Muscle layer of colon (tissue), 2 donors: ENCODE results near the gene GSAP.

Experiments used
- H3K27ac ChIP-seq: one replicate; pipeline ENCODE4 v1.7.0; 2013; ENCODE audit warnings: low read depth, mild to moderate bottlenecking, low read length, moderate library complexity
- H3K27me3 ChIP-seq, 2 donors: one replicate each; pipeline ENCODE4 v1.7.0; 2013; ENCODE audit warnings: low read length in 2 of 2, mild to moderate bottlenecking in 2 of 2; ENCODE audit not compliant: insufficient read depth in 2 of 2, control insufficient read depth in 1 of 2
- H3K36me3 ChIP-seq: one replicate; pipeline ENCODE4 v1.7.0; 2013; ENCODE audit warnings: mild to moderate bottlenecking, low read length; ENCODE audit not compliant: insufficient read depth
- H3K4me1 ChIP-seq: one replicate; pipeline ENCODE4 v1.7.0; 2013; ENCODE audit warnings: mild to moderate bottlenecking, low read length; ENCODE audit not compliant: insufficient read depth
- H3K4me3 ChIP-seq, 2 donors: one replicate each; pipeline ENCODE4 v1.7.0; 2013; ENCODE audit warnings: low read length in 2 of 2, low read depth in 1 of 2, mild to moderate bottlenecking in 1 of 2, moderate library complexity in 1 of 2
- H3K9ac ChIP-seq: one replicate; pipeline ENCODE4 v1.7.0; 2013; ENCODE audit warnings: low read length
- H3K9me3 ChIP-seq: one replicate; pipeline ENCODE4 v1.7.0; 2013; ENCODE audit warnings: mild to moderate bottlenecking, low read length
- donor health status: abdominal sarcoma.
- donor health status: Adenocarcinoma of cecum.

The GSAP gene

DNA sequence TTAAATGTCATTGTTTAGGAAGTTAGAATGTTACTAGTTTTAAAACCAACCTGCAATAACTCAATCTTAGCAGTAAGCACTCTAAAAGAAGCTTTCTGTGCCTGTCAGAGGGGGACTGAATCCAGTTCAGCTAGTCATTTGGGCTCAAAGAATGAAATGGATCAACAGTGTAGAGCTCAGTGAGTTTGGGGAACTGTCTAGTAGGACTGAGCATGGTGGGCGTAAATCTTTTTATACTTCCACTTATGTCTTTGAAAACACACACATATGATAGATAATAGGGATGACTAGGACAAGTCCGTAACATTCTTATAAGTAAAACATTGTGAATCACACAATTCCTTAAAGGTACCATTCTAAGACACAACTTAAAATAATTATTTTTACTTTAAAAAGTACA, 11.5 kb downstream of the GSAP start:
- Histone ChIP-seq H3K27ac (no peak overlapping the region), H3K4me1 (no peaks in the 10 kb centered on the region), H3K9ac (no peak overlapping the region), H3K27me3 (no peaks in the 10 kb centered on the region), H3K4me3 (no peak overlapping the region), H3K9me3 (no peaks in the 10 kb centered on the region), H3K36me3 (no peaks in the 10 kb centered on the region)

DNA sequence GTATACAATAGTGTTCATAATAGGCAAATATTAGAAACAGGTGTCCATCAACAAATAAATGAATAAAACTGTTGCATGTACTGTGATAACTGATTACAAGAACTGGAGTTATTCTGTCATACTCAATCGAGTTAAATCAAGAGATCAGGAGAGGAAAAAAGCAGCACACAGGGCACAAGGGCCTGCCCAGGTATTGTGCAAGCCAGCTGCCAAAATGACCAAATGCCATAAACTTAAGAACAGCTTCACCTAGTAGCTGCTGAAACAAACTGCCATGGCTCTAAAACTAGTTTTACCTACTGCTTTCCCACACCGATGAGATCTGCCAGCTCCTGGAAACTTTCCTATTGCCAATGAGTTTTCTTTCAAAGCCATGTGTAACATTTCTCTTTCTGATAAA, 12.2 kb downstream of the GSAP start:
- Histone ChIP-seq H3K27ac (no peak overlapping the region), H3K9ac (no peak overlapping the region), H3K9me3 (no peaks in the 10 kb centered on the region), H3K27me3 (no peaks in the 10 kb centered on the region), H3K4me3 (no peak overlapping the region), H3K4me1 (no peaks in the 10 kb centered on the region), H3K36me3 (no peaks in the 10 kb centered on the region)

DNA sequence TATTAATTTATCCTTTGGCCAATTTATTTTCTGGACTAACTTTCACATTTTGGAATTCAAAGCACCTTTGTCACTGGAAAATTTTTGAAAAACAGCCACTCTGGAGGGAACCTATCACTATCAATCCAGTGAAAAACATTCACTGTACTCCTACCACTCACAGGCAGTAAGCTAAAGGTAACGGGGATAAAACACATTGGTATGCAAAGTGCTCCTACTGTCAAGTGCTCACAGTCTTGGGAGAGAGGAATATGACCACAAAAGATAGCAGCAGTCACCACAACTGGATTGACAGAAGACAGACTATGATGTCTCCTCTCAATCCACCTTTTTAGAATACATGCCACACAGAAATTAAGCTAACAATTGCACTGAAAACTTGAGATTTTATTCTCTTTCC, 13.3 kb downstream of the GSAP start:
- no peaks in the 10 kb centered on the region for H3K4me1 ChIP-seq

DNA sequence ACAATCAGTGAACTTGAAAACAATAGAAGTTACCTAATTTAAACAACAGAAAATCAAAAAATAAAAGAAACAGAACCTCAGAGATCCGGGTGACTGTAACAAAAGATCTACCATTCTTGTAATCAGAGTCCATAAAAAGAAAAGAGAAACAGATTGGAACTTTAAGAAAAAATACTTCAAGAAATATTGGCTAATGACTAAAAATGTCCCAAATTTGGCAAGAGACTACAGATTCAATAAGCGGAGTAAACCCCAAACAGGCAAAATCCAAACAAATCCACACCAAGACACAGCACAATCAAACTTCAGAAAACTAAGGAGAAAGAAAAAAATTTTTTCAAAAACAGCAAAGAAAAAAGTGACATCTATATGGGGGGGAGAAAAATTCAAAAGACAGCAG, 15.1 kb downstream of the GSAP start:
- Histone ChIP-seq H3K27ac (no peak overlapping the region), H3K9ac (no peak overlapping the region), H3K27me3 (no peaks in the 10 kb centered on the region), H3K9me3 (no peaks in the 10 kb centered on the region), H3K4me1 (no peaks in the 10 kb centered on the region), H3K36me3 (no peaks in the 10 kb centered on the region), H3K4me3 (no peak overlapping the region)

More for the DNA sequence above, 13.3 kb downstream of the GSAP start:
- no peak overlapping the region for H3K27ac ChIP-seq
- H3K27me3 ChIP-seq, result no peaks in the 10 kb centered on the region
- no peak overlapping the region for H3K9ac ChIP-seq
- no peak overlapping the region for H3K4me3 ChIP-seq
- no peaks in the 10 kb centered on the region for H3K36me3 ChIP-seq
- no peaks in the 10 kb centered on the region for H3K9me3 ChIP-seq

DNA sequence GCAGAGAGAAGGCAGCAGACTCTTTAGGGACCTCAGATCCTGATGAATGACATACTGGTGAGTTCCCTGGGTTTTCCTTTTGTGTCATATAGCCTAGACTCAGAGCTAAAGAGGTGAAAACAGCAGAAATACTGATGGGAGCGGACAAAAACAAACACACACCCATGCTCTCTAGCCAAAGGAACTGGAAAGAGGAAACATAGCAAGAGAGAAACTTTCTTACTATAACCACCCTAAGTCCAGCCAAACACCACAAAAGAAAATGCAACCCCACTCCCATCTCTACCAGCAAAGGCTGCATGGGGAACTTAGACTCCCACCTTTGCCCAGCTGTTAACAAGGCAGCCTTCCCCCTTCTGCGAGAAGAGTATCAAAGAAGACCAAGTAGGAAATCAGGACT, 16.3 kb downstream of the GSAP start:
- H3K4me1 ChIP-seq, result no peaks in the 10 kb centered on the region
- H3K27ac ChIP-seq, result no peak overlapping the region
- H3K36me3 ChIP-seq, result no peaks in the 10 kb centered on the region
- no peak overlapping the region for H3K9ac ChIP-seq
- H3K4me3 ChIP-seq, result no peak overlapping the region
- H3K9me3 ChIP-seq, result no peaks in the 10 kb centered on the region
- no peaks in the 10 kb centered on the region for H3K27me3 ChIP-seq

DNA sequence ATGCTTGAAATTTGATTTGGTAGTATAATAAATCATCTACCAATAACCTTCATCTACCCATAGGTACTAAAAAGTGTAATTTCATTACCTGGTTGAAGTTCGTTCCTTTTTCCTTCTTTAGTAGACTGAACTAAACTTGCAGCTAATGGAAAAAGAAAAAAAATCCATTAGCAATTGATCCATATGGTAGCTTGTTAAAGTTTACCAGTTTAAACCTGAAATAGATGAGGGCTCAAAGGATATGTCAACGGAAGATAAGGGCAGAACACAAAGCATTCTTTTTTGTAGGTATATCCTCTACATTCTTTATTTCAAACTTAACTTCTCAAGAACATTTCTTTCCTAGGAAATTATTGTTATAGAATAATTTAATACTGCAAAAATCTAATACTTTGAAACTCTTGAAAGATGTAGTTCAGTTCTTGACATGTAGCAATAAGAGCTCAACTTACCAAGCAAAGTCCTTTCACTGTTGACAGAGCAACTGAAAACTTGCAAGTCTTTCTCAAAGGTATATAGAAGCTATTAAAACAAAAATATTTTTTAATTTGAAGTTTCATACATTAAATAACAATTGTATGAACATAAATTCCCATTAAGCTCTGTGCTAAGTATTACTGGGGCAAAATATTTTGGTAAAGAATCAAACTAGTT, 19.1 kb downstream of the GSAP start:
- H3K4me1 ChIP-seq, result no peaks in the 10 kb centered on the region
- H3K27ac ChIP-seq, result no peak overlapping the region
- no peak overlapping the region for H3K9ac ChIP-seq
- no peaks in the 10 kb centered on the region for H3K9me3 ChIP-seq
- H3K27me3 ChIP-seq, result no peaks in the 10 kb centered on the region
- H3K4me3 ChIP-seq, result no peak overlapping the region
- peaks cover 8% of the 10 kb centered on the region for H3K36me3 ChIP-seq

DNA sequence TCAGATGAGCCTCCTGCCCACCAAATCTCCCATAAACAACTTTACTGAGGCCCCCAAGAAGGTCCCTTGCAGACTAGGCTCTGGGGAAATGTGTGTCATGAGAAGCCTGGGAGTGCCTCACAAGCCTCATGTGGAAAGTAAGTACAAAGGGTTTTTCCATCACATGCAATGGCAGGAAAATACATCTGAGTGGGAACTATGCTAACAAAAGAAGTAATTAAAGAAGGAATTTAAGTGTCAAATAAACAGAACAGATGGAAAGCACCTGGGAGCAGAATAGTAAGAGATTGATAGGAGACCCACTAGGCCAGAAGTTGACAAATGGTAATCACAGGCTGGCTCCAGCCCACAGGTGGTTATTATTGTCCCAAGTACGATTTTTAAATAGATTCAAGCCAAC, 20.5 kb downstream of the GSAP start:
- Histone ChIP-seq H3K4me1 (no peaks in the 10 kb centered on the region), H3K27ac (no peak overlapping the region), H3K27me3 (no peaks in the 10 kb centered on the region), H3K9ac (no peak overlapping the region), H3K4me3 (no peak overlapping the region), H3K9me3 (no peaks in the 10 kb centered on the region), H3K36me3 (peaks cover 8% of the 10 kb centered on the region)

DNA sequence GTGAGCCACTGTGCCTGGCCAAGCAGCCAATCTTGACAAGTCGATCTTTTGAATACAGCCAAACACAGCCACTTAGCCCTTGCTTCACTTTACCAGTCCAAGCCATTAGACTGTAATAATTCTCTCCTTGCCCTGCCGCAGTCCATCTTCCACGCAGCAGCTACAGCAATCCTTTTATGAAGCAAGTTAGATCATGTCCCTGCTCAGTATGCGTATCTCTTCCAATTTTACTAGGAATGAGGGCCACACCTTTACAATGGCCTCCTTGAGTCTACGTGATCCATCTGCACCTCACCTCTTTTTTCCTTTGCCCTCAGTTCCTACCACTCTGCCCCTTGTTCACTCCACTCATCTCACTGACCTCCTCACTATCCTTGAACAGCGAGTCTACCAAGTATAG, 22.2 kb downstream of the GSAP start:
- Histone ChIP-seq H3K4me3 (no peak overlapping the region), H3K36me3 (peaks cover 8% of the 10 kb centered on the region), H3K27ac (no peak overlapping the region), H3K4me1 (no peaks in the 10 kb centered on the region), H3K9me3 (no peaks in the 10 kb centered on the region), H3K27me3 (no peaks in the 10 kb centered on the region), H3K9ac (no peak overlapping the region)

DNA sequence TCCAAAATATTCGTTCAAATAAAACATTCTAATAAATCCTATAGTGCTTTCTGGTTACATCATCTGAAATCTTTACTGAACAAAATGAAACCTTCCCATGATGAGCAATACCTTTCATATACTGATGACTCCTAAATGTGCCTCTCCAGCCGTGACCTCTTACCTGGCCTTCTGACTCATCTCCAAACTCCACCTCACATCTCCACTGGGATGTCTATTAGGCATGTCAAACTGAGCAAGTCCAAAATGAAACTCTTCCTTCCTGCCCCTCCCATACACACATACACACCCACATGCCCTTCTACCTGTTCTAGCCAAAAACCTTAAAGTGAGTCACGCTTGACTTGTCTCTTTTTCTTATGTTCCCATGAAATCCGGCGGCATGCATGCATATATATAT, 22.9 kb downstream of the GSAP start:
- H3K27me3 ChIP-seq, result no peaks in the 10 kb centered on the region
- H3K36me3 ChIP-seq, result peaks cover 8% of the 10 kb centered on the region
- no peak overlapping the region for H3K27ac ChIP-seq
- H3K9me3 ChIP-seq, result no peaks in the 10 kb centered on the region
- H3K9ac ChIP-seq, result no peak overlapping the region
- H3K4me1 ChIP-seq, result no peaks in the 10 kb centered on the region
- no peak overlapping the region for H3K4me3 ChIP-seq

DNA sequence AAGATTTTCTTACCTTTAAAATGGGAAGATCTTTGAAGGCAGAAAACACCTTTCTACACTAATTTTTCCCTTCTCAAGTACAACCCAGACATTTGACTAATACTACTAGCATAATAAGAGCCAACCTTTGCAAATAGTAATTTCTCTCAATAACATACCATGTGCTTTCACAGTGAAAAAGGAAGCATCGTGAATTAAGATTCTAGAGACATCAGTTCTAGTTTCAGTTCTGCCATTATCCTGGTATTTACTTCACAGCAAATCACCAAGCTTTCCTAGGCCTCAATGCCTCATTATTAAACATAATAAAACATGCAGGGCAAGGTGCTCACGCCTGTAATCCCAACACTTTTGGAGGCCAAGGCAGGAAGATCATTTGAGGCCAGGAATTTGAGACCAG, 24.9 kb downstream of the GSAP start:
- Histone ChIP-seq H3K9me3 (no peaks in the 10 kb centered on the region), H3K4me1 (no peaks in the 10 kb centered on the region), H3K36me3 (peaks cover 15% of the 10 kb centered on the region), H3K27ac (no peak overlapping the region), H3K9ac (no peak overlapping the region), H3K4me3 (no peak overlapping the region), H3K27me3 (no peaks in the 10 kb centered on the region)

DNA sequence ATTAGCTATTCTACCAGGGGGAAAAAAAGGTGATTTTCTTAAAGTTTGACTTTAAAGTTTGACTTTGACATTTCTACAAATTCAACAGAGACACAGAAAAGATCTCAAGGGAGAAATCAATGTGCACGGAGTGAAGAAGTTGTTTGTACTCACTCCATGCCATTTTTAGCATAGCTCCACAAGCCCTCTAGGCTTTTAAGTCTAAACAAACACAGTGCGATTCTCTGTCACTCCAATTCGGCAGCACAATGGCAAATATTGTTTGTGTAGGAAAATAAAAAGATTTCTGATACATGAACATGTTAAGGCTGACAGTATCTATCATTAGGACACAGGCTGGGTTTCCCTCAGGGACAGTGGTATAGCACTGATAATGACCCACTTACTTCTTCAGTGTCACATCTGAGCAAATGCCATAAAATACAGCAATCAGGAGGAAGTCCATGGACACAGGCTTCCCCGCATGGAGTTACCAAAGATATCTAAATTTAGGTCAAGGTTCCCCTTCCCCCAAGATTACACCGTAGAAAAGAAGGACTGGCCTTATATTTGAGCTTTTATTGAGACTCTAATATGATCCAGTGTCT, 28.0 kb downstream of the GSAP start:
- H3K4me1 ChIP-seq, result no peaks in the 10 kb centered on the region
- peaks cover 14% of the 10 kb centered on the region for H3K36me3 ChIP-seq
- no peak overlapping the region for H3K4me3 ChIP-seq
- no peak overlapping the region for H3K9ac ChIP-seq
- H3K9me3 ChIP-seq, result no peaks in the 10 kb centered on the region
- no peak overlapping the region for H3K27ac ChIP-seq
- H3K27me3 ChIP-seq, result no peaks in the 10 kb centered on the region

DNA sequence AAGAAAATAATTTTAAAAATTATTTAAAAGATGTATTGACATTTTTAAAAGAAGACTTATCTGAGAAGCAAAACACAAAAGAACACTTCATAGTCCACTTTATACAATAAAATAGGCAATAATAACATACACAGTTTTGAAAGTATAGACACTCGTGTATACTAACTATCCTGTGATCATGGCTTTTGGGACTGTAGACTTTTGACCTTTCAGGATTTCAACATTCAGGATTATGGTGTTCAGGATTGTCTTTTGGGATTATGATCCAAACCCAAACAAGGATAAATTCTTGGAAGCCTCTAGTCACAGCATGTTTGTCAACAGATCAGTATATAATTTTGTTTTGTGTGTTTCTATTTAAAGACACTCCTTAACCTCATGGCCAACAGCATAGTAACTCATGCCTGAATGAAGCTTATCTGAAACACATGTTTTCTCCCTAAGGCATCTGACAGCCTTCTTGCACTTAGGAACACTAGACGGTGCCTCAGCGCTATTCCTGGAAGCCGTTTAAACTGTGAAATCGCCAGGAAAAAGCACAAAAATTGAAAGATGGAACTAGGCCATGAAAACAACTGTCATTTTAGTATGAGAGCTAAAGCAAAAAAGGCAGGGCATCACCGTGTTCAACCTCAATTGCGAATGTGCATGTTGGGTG, 29.9 kb downstream of the GSAP start:
- Histone ChIP-seq H3K4me3 (no peak overlapping the region), H3K27ac (no peak overlapping the region), H3K9ac (no peak overlapping the region), H3K27me3 (no peaks in the 10 kb centered on the region), H3K9me3 (no peaks in the 10 kb centered on the region), H3K4me1 (no peaks in the 10 kb centered on the region), H3K36me3 (peaks cover 7% of the 10 kb centered on the region)
